CD14-positive monocyte (primary cell): ENCODE measurements around the gene LRG1. TPM values are rescaled to one million over a fixed set of nuclear protein-coding genes. Genes with fewer than 3 reads are reported as not detected.

Experiments
- DNase-seq, 3 donors: peaks; one replicate each; pipeline ENCODE4 v3.0.0-alpha.2; 2011 to 2022
- H2AFZ ChIP-seq: 2 replicates; pipeline ENCODE4 v1.6.0; 2012; ENCODE audit warnings: mild to moderate bottlenecking, low read depth, low read length, inconsistent platforms; ENCODE audit not compliant: insufficient read depth, poor library complexity, severe bottlenecking
- H3K27ac ChIP-seq, 2 donors: 1 replicate in 1 of 2; 2 replicates in 1 of 2; pipeline ENCODE4 v1.5.1; 2012 to 2013; ENCODE audit warnings: low read length in 2 of 2, control low read depth in 1 of 2, inconsistent platforms in 1 of 2, low read depth in 1 of 2, mild to moderate bottlenecking in 1 of 2
- H3K27me3 ChIP-seq, 2 donors: one replicate each; pipeline versions ENCODE4 v1.6.0 to v1.6.1; 2011 to 2013; ENCODE audit warnings: low read length in 2 of 2; ENCODE audit not compliant: control insufficient read depth in 2 of 2, insufficient read depth in 2 of 2
- H3K36me3 ChIP-seq, 2 donors: replicated peaks in 1 of 2; 1 replicate in 1 of 2; 2 replicates in 1 of 2; pipeline versions ENCODE4 v1.5.1 to v1.6.1; 2012 to 2013; ENCODE audit warnings: low read length in 2 of 2, control low read depth in 1 of 2, inconsistent platforms in 1 of 2, mild to moderate bottlenecking in 1 of 2; ENCODE audit not compliant: insufficient read depth in 2 of 2, control insufficient read depth in 1 of 2
- H3K4me1 ChIP-seq, 2 donors: 1 replicate in 1 of 2; 2 replicates in 1 of 2; pipeline versions ENCODE4 v1.5.1 to v1.6.1; 2012 to 2013; ENCODE audit warnings: low read length in 2 of 2, control low read depth in 1 of 2, inconsistent platforms in 1 of 2, mild to moderate bottlenecking in 1 of 2, moderate library complexity in 1 of 2; ENCODE audit not compliant: insufficient read depth in 2 of 2, control insufficient read depth in 1 of 2
- H3K4me2 ChIP-seq: replicated peaks from 2 replicates; pipeline ENCODE3; 2012; ENCODE audit warnings: low read length, moderate library complexity, mild to moderate bottlenecking; ENCODE audit not compliant: poor library complexity, severe bottlenecking; ENCODE audit errors: extremely low read depth
- H3K4me3 ChIP-seq, 3 experiments: fragments of 200-600 bp in 1 of 3; sonication (generic) in 1 of 3; replicated peaks in 1 of 3; 1 replicate in 2 of 3; 2 replicates in 1 of 3; pipeline ENCODE4 v1.5.1; 2011 to 2013; ENCODE audit warnings: low read length in 3 of 3, mild to moderate bottlenecking in 3 of 3, control low read depth in 2 of 3, low read depth in 2 of 3, inconsistent platforms in 1 of 3, moderate library complexity in 1 of 3
- H3K79me2 ChIP-seq: 2 replicates; pipeline ENCODE4 v1.6.0; 2012; ENCODE audit warnings: mild to moderate bottlenecking, control low read depth, inconsistent platforms, low read length, moderate library complexity; ENCODE audit not compliant: insufficient read depth
- H3K9ac ChIP-seq: 2 replicates; pipeline ENCODE4 v1.6.0; 2017; ENCODE audit warnings: low read length, mild to moderate bottlenecking; ENCODE audit not compliant: insufficient read depth, poor library complexity, severe bottlenecking
- H3K9me3 ChIP-seq, 2 donors: replicated peaks in 1 of 2; 1 replicate in 1 of 2; 2 replicates in 1 of 2; pipeline versions ENCODE4 v1.5.1 to v1.6.1; 2012 to 2013; ENCODE audit warnings: low read length in 2 of 2, control low read depth in 1 of 2; ENCODE audit not compliant: control insufficient read depth in 1 of 2, insufficient read depth in 1 of 2
- H4K20me1 ChIP-seq: 2 replicates; pipeline ENCODE4 v1.6.0; 2012; ENCODE audit warnings: mild to moderate bottlenecking, low read length, control low read depth, moderate library complexity; ENCODE audit not compliant: insufficient read depth
- H3K27ac Mint-ChIP-seq, 7 donors: one replicate each; pipeline ENCODE4 v1.8.0; 2020; ENCODE audit warnings: mild to moderate bottlenecking in 7 of 7, mixed read lengths in 7 of 7, moderate library complexity in 6 of 7, inconsistent platforms in 2 of 7
- H3K27me3 Mint-ChIP-seq, 3 donors: one replicate each; pipeline ENCODE4 v1.8.0; 2021 to 2022; ENCODE audit warnings: low read depth in 3 of 3, mild to moderate bottlenecking in 3 of 3, mixed read lengths in 3 of 3, moderate library complexity in 3 of 3, inconsistent platforms in 1 of 3
- H3K36me3 Mint-ChIP-seq, 2 donors: one replicate each; pipeline ENCODE4 v1.8.0; 2020; ENCODE audit warnings: mixed read lengths in 2 of 2, inconsistent platforms in 1 of 2, mild to moderate bottlenecking in 1 of 2
- H3K4me1 Mint-ChIP-seq: one replicate; pipeline ENCODE4 v1.8.0; 2020; ENCODE audit warnings: mild to moderate bottlenecking, mixed read lengths
- H3K4me3 Mint-ChIP-seq, 2 donors: one replicate each; pipeline ENCODE4 v1.8.0; 2020; ENCODE audit warnings: mild to moderate bottlenecking in 2 of 2, mixed read lengths in 2 of 2, moderate library complexity in 1 of 2
- H3K9me3 Mint-ChIP-seq, 7 donors: one replicate each; pipeline ENCODE4 v1.8.0; 2020 to 2022; ENCODE audit warnings: mixed read lengths in 7 of 7, mild to moderate bottlenecking in 6 of 7, moderate library complexity in 6 of 7, inconsistent platforms in 2 of 7
- CTCF ChIP-seq: fragments of 200-600 bp; IDR thresholded peaks from one replicate; pipeline ENCODE4 v1.8.0; 2022; ENCODE audit warnings: antibody characterized with exemption, mild to moderate bottlenecking
- WGBS: methylation state at CpG from one replicate; pipeline ENCODE4 v1.1.5; 2013; ENCODE audit warnings: missing lambda C conversion rate; ENCODE audit not compliant: insufficient coverage; 5-methylcytosine and 5-hydroxymethylcytosine counted together
- intact Hi-C, 2 donors: fragments of 100-400 bp; cut with micrococcal nuclease; formaldehyde crosslinking; loops; one replicate each; pipeline versions ENCODE4 v1.15.0 to v1.15.1; 2023
- polyA plus RNA-seq, 3 donors: library from polyadenylated mRNA; depleted of rRNA in 1 of 3; unstranded in 2 of 3; stranded (reverse) in 1 of 3; fragments of 300-500 nt in 2 of 3; fragments of >200 nt in 1 of 3; fragmentation: Illumina TruSeq in 2 of 3; gene quantifications; 1 replicate in 2 of 3; 2 replicates in 1 of 3; pipeline ENCODE4 v1.2.3, GENCODE V29; 2012 to 2021

Gene LRG1
- polyA plus RNA-seq, 3 donors, result 5.5 to 50.1 (median 9.6) TPM

- peak; percentile 96 for TF ChIP-seq CTCF
- no peak overlapping the region for H3K4me2 ChIP-seq
- Mint-ChIP-seq H3K27ac (no peak overlapping the region), H3K4me1 (peaks cover 2% of the 10 kb centered on the region), H3K9me3 (peaks cover 0 to 2% (median 0%) of the 10 kb centered on the region in 7 donors), H3K36me3 (no peaks in the 10 kb centered on the region), H3K4me3 (no peak overlapping the region), H3K27me3 (peaks cover 0 to 5% (median 4%) of the 10 kb centered on the region in 3 donors)
- H3K27ac ChIP-seq, result no peak overlapping the region
- no peaks in the 10 kb centered on the region for H3K79me2 ChIP-seq
- no peaks in the 10 kb centered on the region for H3K9me3 ChIP-seq
- no peaks in the 10 kb centered on the region for H4K20me1 ChIP-seq
- no peak overlapping the region for H3K4me3 ChIP-seq
- no peaks in the 10 kb centered on the region for H3K27me3 ChIP-seq
- WGBS, result 83% methylated on average over 53 of the region's 53 CpGs
- H3K9ac ChIP-seq, result no peak overlapping the region
- DNase-seq, result peak; percentile 57 to 70 (median 58)
- H3K36me3 ChIP-seq, result no peaks in the 10 kb centered on the region
- H3K4me1 ChIP-seq, result peaks cover 0 to 4% of the 10 kb centered on the region in 2 donors
- no peak overlapping the region for H2AFZ ChIP-seq
- intact Hi-C loops, result loop anchor here in 1 of 2 donors (10.0 kb wide), 1 partner anchor 259 kb away; no protein-coding TSS in a partner anchor
These were observed 16.3 kb downstream of the LRG1 start for GRCh38 chr19:4523306-4524110.

GRCh38 chr19:4522291-4523002 is 17.4 kb downstream of the LRG1 start:
- H3K4me1 ChIP-seq, result peaks cover 0 to 4% of the 10 kb centered on the region in 2 donors
- 91% methylated on average over 13 of the region's 15 CpGs for WGBS
- H4K20me1 ChIP-seq, result no peaks in the 10 kb centered on the region
- no peaks in the 10 kb centered on the region for H3K27me3 ChIP-seq
- H3K79me2 ChIP-seq, result no peaks in the 10 kb centered on the region
- no peak overlapping the region for H3K27ac ChIP-seq
- no peak overlapping the region for H3K9ac ChIP-seq
- H3K36me3 ChIP-seq, result no peaks in the 10 kb centered on the region
- no peaks in the 10 kb centered on the region for H3K36me3 Mint-ChIP-seq
- no peaks in the 10 kb centered on the region for H3K9me3 ChIP-seq
- H3K4me1 Mint-ChIP-seq, result peaks cover 2% of the 10 kb centered on the region
- no peak for DNase-seq
- H3K27ac Mint-ChIP-seq, result peak overlapping the region in 1 of 7 donors; percentile 43
- no peak overlapping the region for H3K4me3 Mint-ChIP-seq
- H3K4me3 ChIP-seq, result no peak overlapping the region
- peaks cover 0 to 2% (median 0%) of the 10 kb centered on the region in 7 donors for H3K9me3 Mint-ChIP-seq
- H2AFZ ChIP-seq, result no peak overlapping the region
- TF ChIP-seq CTCF, result no peak
- H3K4me2 ChIP-seq, result no peak overlapping the region
- H3K27me3 Mint-ChIP-seq, result peaks cover 0 to 4% (median 3%) of the 10 kb centered on the region in 3 donors
- intact Hi-C loops, result loop anchor here in 1 of 2 donors (10.0 kb wide), 1 partner anchor 258 kb away; no protein-coding TSS in a partner anchor
